ENCODE results near the gene TNFAIP8.

Gene TNFAIP8

DNA sequence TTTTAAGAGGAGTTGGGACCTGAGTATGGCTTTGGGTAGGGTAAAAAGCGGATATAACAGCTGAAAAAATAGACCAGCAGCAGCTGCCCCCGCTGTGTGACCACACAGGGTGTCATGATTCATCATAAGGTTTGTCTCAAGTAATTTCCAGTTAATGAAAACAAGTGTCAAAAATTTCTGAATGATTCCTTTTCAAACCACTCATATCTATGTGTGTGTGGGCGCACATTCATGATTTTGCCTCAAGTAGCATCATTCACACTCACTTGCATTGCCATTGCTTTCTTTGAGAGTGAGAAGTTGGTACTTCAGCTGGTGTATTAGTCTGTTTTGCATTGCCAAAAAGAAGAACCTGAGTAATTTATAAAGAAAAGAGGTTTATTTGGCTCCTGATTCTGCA, 12.1 kb upstream of the TNFAIP8 start:
- H3K4me3 ChIP-seq (ENCODE audit: low read depth, low read length) = peak overlapping the region; percentile 83; the same call in 1 of the 2 replicates
- peak; percentile 74 for DNase-seq (ENCODE audit: low read depth)
- TF ChIP-seq CTCF (IDR thresholded peaks at IDR 0.05; ENCODE audit: insufficient read depth, low read depth, low read length, missing control alignments) = no peak

DNA sequence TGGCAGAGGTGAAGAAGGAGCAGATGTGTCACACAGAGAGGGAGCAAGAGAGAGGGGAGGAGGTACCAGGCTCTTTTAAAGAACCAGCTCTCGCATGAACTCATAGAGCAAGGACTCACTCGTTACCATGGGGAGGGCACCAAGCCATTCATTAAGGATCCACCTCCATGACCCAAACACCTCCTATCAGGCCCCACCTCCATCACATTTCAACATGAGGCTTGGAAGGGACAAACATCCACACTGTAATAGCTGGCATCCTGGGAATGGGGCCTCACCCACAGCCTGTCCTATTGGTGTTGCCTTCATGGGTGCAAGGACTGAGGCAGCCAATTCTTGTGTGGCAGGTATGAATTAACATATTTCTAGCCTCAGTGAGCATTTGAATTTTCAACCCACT, 11.6 kb upstream of the TNFAIP8 start:
- no peak overlapping the region for H3K4me3 ChIP-seq (ENCODE audit: low read depth, low read length)
- TF ChIP-seq CTCF (IDR thresholded peaks at IDR 0.05; ENCODE audit: insufficient read depth, low read depth, low read length, missing control alignments) = no peak
- no peak for DNase-seq (ENCODE audit: low read depth)

GRCh38 chr5:119345861-119346260, 10.0 kb upstream of the TNFAIP8 start:
- no peak overlapping the region for H3K4me3 ChIP-seq (ENCODE audit: low read depth, low read length)
- no peak for TF ChIP-seq CTCF (IDR thresholded peaks at IDR 0.05; ENCODE audit: insufficient read depth, low read depth, low read length, missing control alignments)
- no peak for DNase-seq (ENCODE audit: low read depth)

DNA sequence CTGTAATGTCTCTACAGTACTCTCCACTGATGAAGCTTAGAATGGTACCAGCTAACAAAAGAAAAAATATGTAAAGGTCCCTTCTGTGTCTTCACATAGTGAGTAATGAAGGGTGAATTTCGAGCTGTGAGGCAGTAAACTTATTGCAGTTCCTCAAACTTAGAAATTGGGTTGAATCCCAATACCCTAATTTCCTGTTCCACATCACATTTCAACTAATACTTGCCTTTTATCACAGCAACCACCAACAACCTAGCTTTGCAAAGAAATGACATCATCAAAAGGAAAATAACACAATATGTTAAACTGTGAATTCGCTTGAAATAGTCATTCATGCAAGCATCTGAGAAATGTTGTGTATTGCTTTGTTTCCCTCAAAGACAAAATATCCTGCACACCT, 9.4 kb upstream of the TNFAIP8 start:
- TF ChIP-seq CTCF (IDR thresholded peaks at IDR 0.05; ENCODE audit: insufficient read depth, low read depth, low read length, missing control alignments) = no peak
- H3K4me3 ChIP-seq (ENCODE audit: low read depth, low read length) = no peak overlapping the region
- DNase-seq (ENCODE audit: low read depth) = no peak

- TF ChIP-seq CTCF (IDR thresholded peaks at IDR 0.05; ENCODE audit: insufficient read depth, low read depth, low read length, missing control alignments) = no peak
- H3K4me3 ChIP-seq (ENCODE audit: low read depth, low read length) = no peak overlapping the region
- no peak for DNase-seq (ENCODE audit: low read depth)
Observed at GRCh38 chr5:119347574-119347973, 8.2 kb upstream of the TNFAIP8 start.

DNA sequence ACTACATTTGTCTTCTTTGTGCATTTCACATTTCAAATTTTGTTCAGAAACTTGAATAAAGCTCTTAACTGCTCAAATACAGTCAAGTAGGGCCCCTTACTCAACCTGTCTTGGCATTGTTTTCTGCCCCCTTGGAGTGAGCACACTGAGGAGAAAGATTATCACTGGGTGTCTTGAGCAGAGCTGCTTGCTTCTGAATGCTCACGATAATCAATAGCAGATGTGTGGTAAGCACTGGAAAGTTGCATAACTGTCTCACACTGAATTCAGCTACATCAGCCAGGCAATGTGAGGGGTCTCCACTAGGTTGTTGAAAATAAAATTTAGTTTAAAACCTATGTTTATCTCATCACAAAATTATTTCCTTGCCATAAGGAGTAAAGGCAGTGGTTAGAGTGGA, 7.8 kb upstream of the TNFAIP8 start:
- no peak for TF ChIP-seq CTCF (IDR thresholded peaks at IDR 0.05; ENCODE audit: insufficient read depth, low read depth, low read length, missing control alignments)
- no peak overlapping the region for H3K4me3 ChIP-seq (ENCODE audit: low read depth, low read length)
- no peak for DNase-seq (ENCODE audit: low read depth)

DNA sequence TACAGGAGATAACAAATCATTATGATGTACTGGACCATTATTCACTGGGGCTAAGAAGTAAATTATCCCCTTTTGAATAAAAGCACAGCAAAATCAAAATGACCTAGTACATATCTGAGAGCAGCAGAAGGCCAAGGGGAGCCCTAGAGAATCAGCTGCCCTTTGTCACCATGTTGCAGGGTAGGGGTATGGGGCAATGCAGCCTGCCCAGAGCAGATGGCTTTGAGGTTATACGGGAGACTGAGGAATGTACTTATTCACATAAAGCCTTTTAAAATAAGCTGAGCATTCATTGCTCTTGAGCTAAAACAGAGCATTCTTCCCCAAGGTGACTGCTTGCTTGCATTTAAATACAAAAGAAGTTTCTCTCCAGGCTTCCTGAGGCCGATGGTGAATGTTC, 2.6 kb upstream of the TNFAIP8 start:
- peak overlapping the region; percentile 36 for H3K4me3 ChIP-seq (ENCODE audit: low read depth, low read length)
- no peak for TF ChIP-seq CTCF (IDR thresholded peaks at IDR 0.05; ENCODE audit: insufficient read depth, low read depth, low read length, missing control alignments)
- no peak for DNase-seq (ENCODE audit: low read depth)
